K562 (cell line): ENCODE data around the gene FSTL3. TPM values are rescaled to one million over a fixed set of nuclear protein-coding genes. Genes with fewer than 3 reads are reported as not detected.

ENCODE experiments used
- ATAC-seq: fragments of 200-7000 bp; cut with Tn5 transposase; 3 replicates; pipeline ENCODE4 v1.9.1; 2020; ENCODE audit warnings: moderate library complexity
- BruUV-seq: library from RNA; stranded (reverse); fragments of 400-500 nt; replicated peaks from 2 replicates; lab custom pipeline; 2021; lab: Mats Ljungman, UMichigan
- CTCF ChIA-PET: fragments of 300-600 bp; formaldehyde crosslinking; extraction: SDS; loops from one replicate; lab custom pipeline; 2021; ENCODE audit warnings: low intra/inter-chr PET ratio; lab: Yijun Ruan, JAX
- POLR2A ChIA-PET: fragments of 300-600, 350-650 bp; sonication (Branson Sonifier 250); formaldehyde crosslinking; extraction: SDS; loops from one replicate; lab custom pipeline; 2021; ENCODE audit warnings: antibody characterized with exemption, inconsistent platforms; lab: Yijun Ruan, JAX
- DNase-seq, 4 experiments: peaks; one replicate each; pipeline versions ENCODE4 v3.0.0 to v3.0.0-alpha.2; 2011 to 2018; ENCODE audit warnings: low spot score in 3 of 4, mixed read lengths in 3 of 4; ENCODE audit errors: extremely low read depth in 1 of 4
- FAIRE-seq: peaks from 2 replicates; lab custom pipeline; 2011; peaks lifted over from hg19 to GRCh38; lab: Jason Lieb, UNC
- H2AFZ ChIP-seq: 2 replicates; pipeline ENCODE4 v1.6.0; 2011; ENCODE audit warnings: low read depth, low read length, control low read depth, inconsistent platforms
- H3K27ac ChIP-seq: fragments of 200-600 bp; 3 replicates; pipeline ENCODE4 v1.8.0; 2011; ENCODE audit warnings: low read depth, mild to moderate bottlenecking, control low read depth, inconsistent platforms, low read length, moderate library complexity, mixed read lengths; ENCODE audit errors: extremely low read depth
- H3K27me3 ChIP-seq, 2 experiments: fragments of 300-600 bp in 1 of 2; 2 replicates in 1 of 2; 3 replicates in 1 of 2; pipeline versions ENCODE4 v1.6.0 to v1.8.0; 2011; ENCODE audit warnings: inconsistent platforms in 2 of 2, low read length in 2 of 2, mild to moderate bottlenecking in 1 of 2, mixed read lengths in 1 of 2, moderate library complexity in 1 of 2; ENCODE audit not compliant: control insufficient read depth in 2 of 2, insufficient read depth in 2 of 2
- H3K36me3 ChIP-seq: fragments of 300-600 bp; 3 replicates; pipeline ENCODE4 v1.8.0; 2011; ENCODE audit warnings: mild to moderate bottlenecking, low read length, inconsistent platforms; ENCODE audit not compliant: control insufficient read depth, insufficient read depth
- H3K4me1 ChIP-seq, 2 experiments: fragments of 200-600 bp in 1 of 2; replicated peaks in 1 of 2; 2 replicates in 1 of 2; 3 replicates in 1 of 2; pipeline versions ENCODE4 v1.5.1 to v1.8.0; 2011; ENCODE audit warnings: inconsistent platforms in 2 of 2, low read length in 2 of 2, mild to moderate bottlenecking in 1 of 2, mixed read lengths in 1 of 2, moderate library complexity in 1 of 2; ENCODE audit not compliant: control insufficient read depth in 2 of 2, insufficient read depth in 2 of 2
- H3K4me2 ChIP-seq: 2 replicates; pipeline ENCODE4 v1.6.1; 2011; ENCODE audit warnings: low read length, control low read depth, inconsistent platforms, mixed read lengths; ENCODE audit not compliant: insufficient read depth
- H3K4me3 ChIP-seq: fragments of 200-600 bp; sonication (generic), shearing (Covaris generic); 2 replicates; pipeline ENCODE4 v1.5.1; 2016; ENCODE audit warnings: control low read depth, inconsistent platforms
- H3K79me2 ChIP-seq: fragments of 200-600 bp; 3 replicates; pipeline ENCODE4 v1.8.0; 2011; ENCODE audit warnings: low read length, inconsistent platforms; ENCODE audit not compliant: control insufficient read depth, insufficient read depth
- H3K9ac ChIP-seq, 2 experiments: 2 replicates each; pipeline versions ENCODE4 v1.6.0 to v1.6.1; 2011; ENCODE audit warnings: low read depth in 2 of 2, low read length in 2 of 2, control low read depth in 1 of 2, inconsistent platforms in 1 of 2, mild to moderate bottlenecking in 1 of 2, mixed read lengths in 1 of 2; ENCODE audit not compliant: insufficient read depth in 1 of 2
- H3K9me1 ChIP-seq: one replicate; pipeline ENCODE4 v1.6.0; 2011; ENCODE audit warnings: inconsistent platforms, mild to moderate bottlenecking, low read length, moderate library complexity; ENCODE audit not compliant: control insufficient read depth, insufficient read depth
- H3K9me3 ChIP-seq: replicated peaks from 2 replicates; pipeline ENCODE4 v1.5.1; 2011; ENCODE audit warnings: low read depth, low read length, inconsistent platforms; ENCODE audit not compliant: control insufficient read depth, insufficient read depth
- H4K20me1 ChIP-seq: replicated peaks from 2 replicates; pipeline ENCODE4 v1.6.1; 2011; ENCODE audit warnings: low read length, inconsistent platforms, mixed read lengths; ENCODE audit not compliant: control insufficient read depth, insufficient read depth
- BACH1 ChIP-seq: fragments of 200-800 bp; sonication (Bioruptor generic); IDR thresholded peaks from 2 replicates; pipeline ENCODE4 v1.6.1; 2016; ENCODE audit warnings: missing genetic modification characterization, missing compliant biosample characterization
- BCOR ChIP-seq: fragments of 450-650 bp; IDR thresholded peaks from 2 replicates; pipeline ENCODE4 v1.6.1; 2016
- CEBPG ChIP-seq, 3 experiments: fragments of 200-800 bp in 1 of 3; sonication (Bioruptor generic) in 1 of 3; sonication (generic) in 1 of 3; formaldehyde crosslinking in 1 of 3; IDR thresholded peaks in 2 of 3; conservative IDR thresholded peaks in 1 of 3; 2 replicates each; pipeline versions ENCODE4 v1.6.1 to v1.8.0; 2016 to 2022; ENCODE audit warnings: missing compliant biosample characterization in 2 of 3, missing genetic modification characterization in 2 of 3, mild to moderate bottlenecking in 1 of 3, missing genetic modification reagents in 1 of 3
- EP400 ChIP-seq: fragments of 450-650 bp; IDR thresholded peaks from 2 replicates; pipeline ENCODE4 v1.6.1; 2017; ENCODE audit warnings: antibody characterized with exemption, mild to moderate bottlenecking, moderate library complexity
- HLTF ChIP-seq: fragments of 450-650 bp; IDR thresholded peaks from 2 replicates; pipeline ENCODE4 v1.6.1; 2016
- MAFK ChIP-seq: IDR thresholded peaks from 2 replicates; pipeline ENCODE4 v1.6.1; 2011; ENCODE audit warnings: low read length, improper control_type of control experiment
- NFIX ChIP-seq: fragments of 250-450 bp; sonication (Bioruptor Pico); IDR thresholded peaks from 2 replicates; pipeline ENCODE4 v1.4.0; 2020; ENCODE audit warnings: low read depth, mild to moderate bottlenecking, moderate library complexity
- PPARD ChIP-seq: fragments of 250-450 bp; sonication (Bioruptor Pico); IDR thresholded peaks from 2 replicates; pipeline ENCODE4 v1.8.0; 2022; ENCODE audit warnings: inconsistent platforms, mild to moderate bottlenecking, moderate library complexity
- PYGO2 ChIP-seq: fragments of 450-650 bp; IDR thresholded peaks from 2 replicates; pipeline ENCODE4 v1.6.1; 2016; ENCODE audit warnings: mild to moderate bottlenecking, missing genetic modification characterization, moderate library complexity, missing compliant biosample characterization
- RBM25 ChIP-seq: fragments of 200-400 bp; formaldehyde crosslinking; IDR thresholded peaks from 2 replicates; pipeline ENCODE4 v1.6.1; 2018; ENCODE audit warnings: low read length, low read depth, moderate library complexity; ENCODE audit not compliant: severe bottlenecking
- TAL1 ChIP-seq: fragments of 450-650 bp; IDR thresholded peaks from 2 replicates; pipeline ENCODE4 v1.6.1; 2016; ENCODE audit warnings: mild to moderate bottlenecking
- TFAM ChIP-seq: fragments of 250-450 bp; sonication (Bioruptor Pico); conservative IDR thresholded peaks from 2 replicates; pipeline ENCODE4 v1.5.0; 2021; ENCODE audit warnings: mild to moderate bottlenecking, moderate library complexity
- TFAP4 ChIP-seq: sonication (generic); formaldehyde crosslinking; IDR thresholded peaks from 2 replicates; pipeline ENCODE4 v1.8.0; 2022; ENCODE audit warnings: missing genetic modification reagents, mild to moderate bottlenecking, moderate library complexity, borderline replicate concordance
- ZBTB12 ChIP-seq: fragments of 250-450 bp; sonication (Bioruptor Pico); IDR thresholded peaks from 2 replicates; pipeline ENCODE4 v1.4.0; 2020
- ZFP36 ChIP-seq: fragments of 150-350 bp; IDR thresholded peaks from 2 replicates; pipeline ENCODE4 v1.6.1; 2018; ENCODE audit warnings: low read length, low read depth; ENCODE audit not compliant: partially characterized antibody
- ZNF436 ChIP-seq: fragments of 250-450, 450-650 bp; sonication (Bioruptor Pico); formaldehyde crosslinking; IDR thresholded peaks from 2 replicates; pipeline ENCODE4 v1.7.0; 2020; ENCODE audit warnings: mild to moderate bottlenecking
- ZNF764 ChIP-seq: fragments of 250-450 bp; sonication (Bioruptor Pico); IDR thresholded peaks from 2 replicates; pipeline ENCODE4 v1.4.0; 2020; ENCODE audit warnings: low read depth, mild to moderate bottlenecking, moderate library complexity
- ZNF778 ChIP-seq: fragments of 450-650 bp; formaldehyde crosslinking; IDR thresholded peaks from 2 replicates; pipeline ENCODE4 v1.4.0; 2020; ENCODE audit warnings: mild to moderate bottlenecking, moderate library complexity
- WGBS: fragments of 100-300 bp; shearing (Covaris generic); methylation state at CpG from one replicate; pipeline ENCODE4 v1.1.6; 2016; ENCODE audit warnings: low coverage, mixed read lengths; ENCODE audit not compliant: insufficient coverage; ENCODE audit errors: missing lambda C conversion rate; 5-methylcytosine and 5-hydroxymethylcytosine counted together
- in situ Hi-C: fragments of 300-500 bp; cut with MboI; formaldehyde crosslinking; loops from 4 replicates; pipeline ENCODE4 v1.15.0; 2018; ENCODE audit warnings: inconsistent platforms, mixed read lengths
- intact Hi-C: fragments of 100-400 bp; cut with micrococcal nuclease; formaldehyde crosslinking; loops from 2 replicates; pipeline ENCODE4 v1.14.2; 2022
- polyA plus RNA-seq, 8 experiments: library from polyadenylated mRNA; depleted of rRNA in 4 of 8; stranded (reverse) in 5 of 8; unstranded in 3 of 8; fragments of >200 nt; fragmentation: Nextera tagmentation in 2 of 8; fragmentation: Illumina TruSeq in 1 of 8; extraction: Ambion mirVana in 2 of 8; extraction: Trizol in 1 of 8; gene quantifications; 2 replicates each; pipeline versions ENCODE4 v1.2.1 to v1.2.3, GENCODE V29; 2011 to 2014; ENCODE audit warnings: inconsistent platforms in 1 of 8, missing spikeins in 1 of 8
- total RNA-seq, 7 experiments: library from RNA; depleted of rRNA in 6 of 7; stranded (reverse); fragments of >200 nt in 6 of 7; fragmentation: Illumina TruSeq in 2 of 7; extraction: Trizol in 2 of 7; gene quantifications; 2 replicates each; pipeline versions ENCODE4 v1.2.1 to v1.2.3, GENCODE V29; 2011 to 2021; ENCODE audit warnings: low replicate concordance in 1 of 7

The FSTL3 gene
- total and polyA plus RNA-seq, 9 of the 15 experiments (the other 6 are each of a cell fraction or from before 2014, with no cell fraction given), result 0.35 to 6.8 (median 4.2) TPM; not detected in 1

- no peak for FAIRE-seq
Observed at GRCh38 chr19:686589-687297, 10.6 kb downstream of the FSTL3 start.

GRCh38 chr19:687569-688166, 11.5 kb downstream of the FSTL3 start:
- TF ChIP-seq ZNF778 (CRISPR knock-in tag) (no peak), ZNF436 (CRISPR knock-in tag) (0 out of 2 replicates have a peak, but pooled peaks have one; percentile 27), TAL1 (no peak), BACH1 (tag) (no peak), BCOR (peak; percentile 16; the same call in 1 of the 2 replicates), ZBTB12 (CRISPR knock-in tag) (no peak), ZFP36 (peak; percentile 85), CEBPG (CRISPR knock-in tag; IDR thresholded peaks at IDR 0.05) (no peak), CEBPG (tag; conservative IDR thresholded peaks at IDR 0.05 in 1 of 2, IDR thresholded peaks at IDR 0.05 in 1 of 2) (no peak), TFAP4 (CRISPR knock-in tag) (0 out of 2 replicates have a peak, but pooled peaks have one; percentile 25)
- ChIA-PET POLR2A (no interaction called here), CTCF (no interaction called here)
- Histone ChIP-seq H2AFZ (no peak overlapping the region), H3K9me1 (no peaks in the 10 kb centered on the region), H3K4me1 (peaks cover 0 to 38% of the 10 kb centered on the region in 2 experiments; a peak in 2 of 5 replicates), H3K9me3 (no peaks in the 10 kb centered on the region), H3K36me3 (no peaks in the 10 kb centered on the region), H3K4me3 (no peak overlapping the region), H3K4me2 (no peak overlapping the region), H3K9ac (no peak overlapping the region), H3K27ac (no peak overlapping the region), H4K20me1 (no peaks in the 10 kb centered on the region), H3K27me3 (no peaks in the 10 kb centered on the region), H3K79me2 (no peaks in the 10 kb centered on the region)
- ATAC-seq, result no peak
- no TSS peak for BruUV-seq
- intact Hi-C loops (no loop called here), in situ Hi-C loops (no loop called here)
- no peak for FAIRE-seq
- 38% methylated on average over 11 of the region's 11 CpGs for WGBS
- no peak for DNase-seq

More at GRCh38 chr19:686589-687297, 10.6 kb downstream of the FSTL3 start:
- H3K9ac ChIP-seq, result peak overlapping the region in 1 of 2 experiments; percentile 26; a peak in 1 of 4 replicates
- intact Hi-C loops (no loop called here), in situ Hi-C loops (no loop called here)
- H3K4me1 ChIP-seq, result peaks cover 0 to 41% of the 10 kb centered on the region in 2 experiments; a peak in 2 of 5 replicates
- DNase-seq, result no peak
- ChIA-PET POLR2A (interaction anchor here (0.8 to 1.4 kb wide), 2 partner anchors 9 to 11 kb away, joined by 3 read pairs; no protein-coding TSS in a partner anchor), CTCF (no interaction called here)
- ATAC-seq, result no peak; the same call in 2 of the 3 replicates
- H3K4me3 ChIP-seq, result no peak overlapping the region
- no peaks in the 10 kb centered on the region for H3K79me2 ChIP-seq
- no peaks in the 10 kb centered on the region for H3K27me3 ChIP-seq
- BruUV-seq, result no TSS peak
- TF ChIP-seq ZNF764 (CRISPR knock-in tag) (no peak), PYGO2 (tag) (no peak), RBM25 (peak; percentile 18), PPARD (CRISPR knock-in tag) (no peak), TFAM (CRISPR knock-in tag) (no peak), NFIX (CRISPR knock-in tag) (no peak), EP400 (no peak), MAFK (no peak), HLTF (0 out of 2 replicates have a peak, but pooled peaks have one; percentile 54)
- H4K20me1 ChIP-seq, result no peaks in the 10 kb centered on the region
- no peak overlapping the region for H2AFZ ChIP-seq
- H3K36me3 ChIP-seq, result no peaks in the 10 kb centered on the region
- H3K9me3 ChIP-seq, result no peaks in the 10 kb centered on the region
- no peak overlapping the region for H3K27ac ChIP-seq
- H3K4me2 ChIP-seq, result no peak overlapping the region
- peaks cover 2% of the 10 kb centered on the region for H3K9me1 ChIP-seq
- 24% methylated on average over 17 of the region's 17 CpGs for WGBS
